GM21390 (cell line): ENCODE measurements around the gene CASP8.
"Not testable (repeated sequence)": the region's sequence is repeated elsewhere in the genome, so short reads cannot be mapped to it uniquely, and the experiment has no call there.

Experiments
- ATAC-seq: cut with Tn5 transposase; IDR thresholded peaks from one replicate; pipeline ENCODE4 v1.9.1; 2021; ENCODE audit not compliant: unreplicated experiment

The CASP8 gene

DNA sequence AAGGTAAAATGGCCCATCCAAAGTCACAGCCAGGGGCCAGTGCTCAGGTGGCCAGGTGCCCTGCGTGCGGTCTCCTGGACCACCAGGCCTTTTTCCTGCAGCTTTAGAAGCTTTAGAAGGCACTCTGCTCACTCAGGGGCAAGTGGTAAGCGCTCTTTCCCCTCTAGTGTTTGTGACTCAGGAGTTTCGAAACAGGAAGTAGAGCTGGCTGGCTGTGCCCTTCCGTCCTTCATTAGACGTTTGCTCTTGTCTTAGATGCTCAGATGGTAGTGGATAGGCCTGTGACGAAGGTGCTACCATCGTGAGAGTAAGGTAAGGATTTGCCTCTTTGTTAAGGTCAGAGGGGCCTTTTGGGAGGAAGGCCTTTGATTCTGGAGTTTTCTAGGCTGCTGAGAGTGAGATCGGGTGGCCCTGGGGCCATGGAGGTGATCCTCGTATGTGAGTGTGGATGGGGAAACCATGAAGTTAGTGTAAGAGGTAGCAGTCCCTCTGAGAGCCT lies at the start of gene CASP8:
Gene CASP8 (plus strand): TSS at position 235 of the 499 bp plus-strand sequence. CDS start 5,951 bp downstream, outside the sequence.
- ATAC-seq: peak; percentile 36

DNA sequence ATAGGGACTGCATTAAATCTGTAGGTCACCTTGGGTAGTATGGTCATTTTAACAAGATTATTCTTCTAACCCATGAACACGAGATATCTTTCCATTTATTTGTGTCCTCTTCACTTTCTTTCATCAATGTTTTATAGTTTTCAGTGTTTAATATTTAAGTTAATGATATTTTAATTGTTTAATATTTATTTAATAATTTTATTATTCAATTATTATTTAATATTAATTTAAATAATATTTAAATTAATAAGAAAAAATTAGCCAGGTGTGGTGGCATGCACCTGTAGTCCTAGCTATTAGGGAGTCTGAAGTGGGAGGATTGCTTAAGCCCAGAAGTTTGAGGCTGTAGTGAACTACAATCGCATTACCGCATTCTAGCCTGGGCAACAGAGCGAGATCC lies 44.4 kb upstream of the CASP8 start:
- ATAC-seq: no peak

DNA sequence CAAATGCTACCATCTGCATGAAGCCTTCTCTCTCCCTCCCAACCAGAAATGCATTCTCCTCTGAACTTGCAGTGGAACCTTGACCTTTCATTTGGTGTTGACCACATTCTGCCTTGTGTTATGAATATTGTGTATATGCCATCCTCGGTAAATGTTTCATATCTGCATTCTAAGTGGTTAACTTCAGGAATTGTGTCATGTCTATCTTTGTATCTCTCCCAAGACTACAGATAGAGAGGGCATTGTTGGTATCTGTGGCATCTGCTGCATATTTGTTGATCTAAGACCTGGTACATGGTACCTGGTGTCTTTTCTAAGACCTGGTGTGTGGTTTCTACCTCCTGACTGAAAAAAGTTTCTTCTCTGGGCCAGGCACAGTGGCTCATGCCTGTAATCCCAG lies 43.4 kb upstream of the CASP8 start:
- ATAC-seq: no peak

DNA sequence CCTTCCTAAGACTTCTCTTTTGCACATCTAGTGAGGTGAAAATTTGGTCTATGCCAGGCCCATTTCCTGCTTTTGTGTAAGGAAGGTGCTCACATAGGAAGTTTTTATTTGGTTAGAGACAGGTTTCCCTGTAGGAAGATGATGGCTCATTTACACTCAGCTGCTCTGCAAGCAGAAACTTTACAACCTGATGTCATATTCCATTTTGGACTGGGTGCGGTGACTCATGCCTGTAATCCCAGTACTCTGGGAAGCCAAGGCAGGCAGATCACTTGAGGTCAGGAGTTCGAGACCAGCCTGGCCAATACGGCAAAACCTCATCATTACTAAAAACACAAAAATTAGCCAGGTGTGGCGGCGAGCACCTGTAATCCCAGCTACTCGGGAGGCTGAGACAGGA lies 41.6 kb upstream of the CASP8 start:
- ATAC-seq: no peak

DNA sequence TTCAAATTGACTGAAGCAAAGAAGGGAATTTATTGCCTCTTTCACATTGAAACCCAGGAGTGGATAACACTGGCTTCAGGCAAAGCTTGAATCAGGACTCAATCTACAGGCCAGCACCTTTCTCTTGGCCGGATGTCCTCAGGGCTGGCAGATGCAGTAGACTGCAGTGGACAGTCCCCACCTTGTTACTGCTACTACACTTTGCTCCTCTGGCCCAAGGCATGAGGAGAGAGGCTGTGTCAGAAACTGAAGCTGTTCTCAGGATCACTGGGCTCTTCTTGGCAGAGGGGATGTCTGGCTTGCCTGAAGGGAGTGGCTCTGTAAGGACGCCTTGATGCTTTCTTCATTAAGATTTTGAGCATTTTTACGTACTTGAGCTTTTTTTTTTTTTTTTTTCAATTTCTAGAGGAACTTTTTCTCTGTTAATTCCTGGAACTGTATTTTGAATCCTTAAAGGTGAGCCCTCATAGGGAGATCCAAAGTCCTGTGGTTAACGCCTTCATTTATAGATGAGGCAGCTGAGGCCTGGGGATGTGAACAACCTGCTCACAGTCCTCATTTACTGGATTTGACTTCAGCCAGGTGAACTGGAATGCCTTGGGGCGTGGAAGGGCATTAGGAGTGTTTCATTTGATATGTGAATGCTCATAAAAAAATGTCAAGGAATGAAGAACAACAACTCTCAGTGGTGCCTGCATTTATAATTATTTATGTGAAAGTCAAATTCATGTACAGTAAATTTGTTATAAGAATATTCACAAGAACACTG lies 40.8 kb upstream of the CASP8 start:
- no peak for ATAC-seq

DNA sequence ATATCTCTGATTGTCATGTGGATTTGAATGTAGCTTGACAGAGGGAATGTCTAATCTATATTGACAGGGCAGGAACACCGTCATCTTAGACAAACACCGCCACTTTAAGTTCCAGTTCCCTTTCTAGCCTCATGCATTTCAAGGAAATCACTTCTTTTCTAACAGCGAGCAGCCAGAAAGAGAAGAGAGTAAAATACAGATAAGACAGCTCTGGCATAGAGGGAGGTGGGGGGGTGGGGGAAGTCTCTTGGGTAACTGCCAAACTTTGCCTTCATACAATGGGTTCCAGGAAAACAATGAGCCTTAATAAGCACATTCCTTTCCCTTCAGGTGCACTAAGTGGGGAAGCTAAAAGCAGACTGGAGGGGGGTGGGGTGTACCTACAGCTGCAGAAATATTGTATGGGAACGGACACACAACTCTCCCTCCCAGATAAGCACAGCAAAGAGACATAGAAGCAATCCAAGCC lies 40.2 kb upstream of the CASP8 start:
- no peak for ATAC-seq

DNA sequence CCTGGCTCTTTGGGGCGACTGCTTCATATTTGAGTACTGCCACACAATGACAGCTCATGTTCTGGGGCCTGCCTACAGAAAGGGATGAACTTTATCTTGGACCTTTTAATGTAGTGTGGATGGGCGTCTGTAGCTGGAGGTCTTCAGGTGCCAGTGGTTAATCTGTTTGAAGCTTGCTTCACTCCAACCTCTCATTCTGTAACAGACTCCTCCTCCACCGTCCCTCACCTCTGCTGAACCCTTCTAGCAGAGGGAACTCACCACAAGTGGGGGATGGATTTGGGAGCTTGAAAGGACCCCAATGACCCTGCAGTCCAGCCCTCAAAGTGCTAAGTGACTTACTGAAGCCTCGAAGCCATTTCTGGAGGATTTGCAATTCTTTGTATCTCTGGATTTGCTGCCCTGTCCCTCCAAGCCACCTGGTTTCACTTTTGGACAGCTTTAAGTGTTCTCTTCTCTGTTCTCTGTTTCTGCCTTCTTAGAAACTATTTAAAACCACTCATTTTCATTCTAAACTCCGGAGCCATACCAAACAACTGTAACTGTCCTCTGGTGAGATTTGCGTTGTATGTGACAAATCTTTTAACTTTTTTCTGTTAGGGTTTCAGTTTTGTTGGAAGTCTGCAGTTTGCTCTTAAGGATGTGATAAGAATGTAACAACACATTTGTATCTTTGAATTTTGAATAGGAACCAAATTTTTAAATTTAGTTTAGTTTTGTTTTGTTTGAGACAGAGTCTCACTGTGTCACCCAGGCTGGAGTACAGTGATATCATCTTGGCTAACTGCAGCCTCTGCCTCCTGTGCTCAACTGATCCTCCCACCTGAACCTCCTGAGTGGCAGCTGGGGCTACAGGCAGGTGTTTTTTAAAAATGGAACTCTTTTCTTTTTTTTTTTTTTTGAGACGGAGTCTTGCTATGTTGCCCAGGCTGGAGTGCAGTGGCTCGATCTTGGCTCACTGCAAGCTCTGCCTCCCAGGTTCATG lies 37.0 kb upstream of the CASP8 start:
- peak; percentile 95 for ATAC-seq

DNA sequence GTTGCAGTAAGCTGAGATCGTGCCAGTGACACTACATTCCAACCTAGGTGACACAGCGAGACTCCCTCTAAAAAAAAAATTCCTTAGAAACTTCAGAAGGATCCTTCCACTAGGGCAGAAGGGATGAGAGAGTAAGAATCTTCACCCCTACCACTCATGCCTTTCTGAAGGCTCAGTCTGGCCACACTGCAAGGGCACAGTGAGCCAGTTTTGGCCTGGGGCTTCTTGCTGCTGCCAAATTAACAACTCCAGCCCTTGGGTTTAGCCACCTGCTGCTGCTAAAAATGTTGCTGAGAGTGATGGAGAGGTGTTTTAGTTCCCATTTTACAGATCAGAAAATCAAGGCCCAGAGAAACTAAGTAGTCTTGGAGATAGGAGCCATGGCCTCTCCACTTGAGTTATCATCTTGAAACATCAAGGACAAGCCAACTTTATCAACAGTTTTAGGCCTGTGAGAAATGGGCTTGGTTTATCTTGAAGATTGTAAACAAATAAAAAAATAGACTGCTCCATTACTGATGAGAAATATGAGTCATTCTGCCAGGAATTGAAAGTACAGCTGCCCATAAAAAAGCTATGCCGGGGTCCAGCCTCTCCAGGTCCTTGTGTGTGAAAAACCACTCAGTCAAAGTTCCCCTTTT lies 31.9 kb upstream of the CASP8 start:
- ATAC-seq: no peak

DNA sequence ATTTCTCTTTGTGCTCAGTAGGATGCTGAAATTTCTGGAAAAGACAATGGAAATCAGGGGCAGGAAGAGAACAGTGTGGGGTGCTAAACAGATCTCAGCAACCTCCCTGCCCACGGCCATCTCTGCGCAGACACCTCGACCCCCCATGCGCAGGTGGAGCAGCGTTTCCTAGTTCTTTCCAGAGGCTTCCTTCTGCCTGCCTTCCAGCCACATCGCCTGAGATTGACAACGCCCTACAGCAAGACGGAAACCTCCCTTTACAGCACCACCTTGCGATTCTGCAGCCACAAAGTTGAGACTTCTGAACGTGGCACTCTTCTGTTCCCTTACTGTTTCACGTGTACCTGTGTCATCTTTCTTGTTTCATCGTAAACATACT lies 31.4 kb upstream of the CASP8 start:
- ATAC-seq: no peak

DNA sequence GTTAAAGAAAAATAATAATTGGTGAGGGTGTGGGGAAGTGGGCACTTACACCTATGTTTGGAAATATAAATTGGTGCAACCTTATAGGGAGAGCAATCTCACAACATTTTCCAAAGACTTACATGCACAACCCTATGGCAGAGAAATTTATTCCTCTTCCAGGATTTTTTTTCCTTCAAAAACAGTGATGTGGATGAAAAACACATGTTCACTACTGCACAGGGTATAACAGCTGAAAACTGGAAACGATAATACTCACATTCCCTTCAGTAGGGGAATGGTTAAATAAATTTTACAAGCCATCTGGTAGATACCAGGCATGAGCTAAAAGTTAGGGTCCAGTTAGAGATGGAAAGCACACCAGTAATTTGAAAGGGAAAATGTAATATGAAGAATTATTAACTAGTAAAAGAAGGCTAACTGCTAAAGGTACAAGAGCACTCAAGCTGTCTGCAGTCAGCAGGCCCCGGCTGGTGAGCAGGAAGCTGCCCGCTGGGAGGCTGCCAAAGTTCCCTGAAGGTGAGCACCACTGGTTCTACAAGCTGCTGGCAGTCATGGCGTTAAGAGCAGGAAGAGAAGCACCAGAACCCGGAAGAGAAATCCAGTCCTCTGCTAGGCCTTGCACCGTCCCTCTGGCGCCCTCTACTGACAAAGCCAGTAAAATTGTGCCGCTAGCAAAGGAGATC lies 28.4 kb upstream of the CASP8 start:
- peak; percentile 42 for ATAC-seq

DNA sequence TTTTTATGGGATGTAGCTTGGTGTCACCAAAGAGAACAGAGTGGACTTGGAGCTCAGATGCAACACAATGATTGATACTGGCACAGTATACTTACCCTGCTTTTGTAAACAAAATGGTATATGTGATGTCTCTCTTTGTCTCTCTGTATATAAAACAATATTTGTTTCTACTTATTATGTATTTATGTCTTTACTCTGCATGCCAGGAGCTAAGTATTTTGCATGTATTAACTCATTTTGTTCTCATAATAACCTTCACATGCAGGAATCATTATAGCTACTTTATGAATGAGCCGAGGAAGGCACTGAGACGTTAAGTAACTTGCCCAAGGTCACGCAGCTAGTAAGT lies 27.9 kb upstream of the CASP8 start:
- ATAC-seq: no peak

DNA sequence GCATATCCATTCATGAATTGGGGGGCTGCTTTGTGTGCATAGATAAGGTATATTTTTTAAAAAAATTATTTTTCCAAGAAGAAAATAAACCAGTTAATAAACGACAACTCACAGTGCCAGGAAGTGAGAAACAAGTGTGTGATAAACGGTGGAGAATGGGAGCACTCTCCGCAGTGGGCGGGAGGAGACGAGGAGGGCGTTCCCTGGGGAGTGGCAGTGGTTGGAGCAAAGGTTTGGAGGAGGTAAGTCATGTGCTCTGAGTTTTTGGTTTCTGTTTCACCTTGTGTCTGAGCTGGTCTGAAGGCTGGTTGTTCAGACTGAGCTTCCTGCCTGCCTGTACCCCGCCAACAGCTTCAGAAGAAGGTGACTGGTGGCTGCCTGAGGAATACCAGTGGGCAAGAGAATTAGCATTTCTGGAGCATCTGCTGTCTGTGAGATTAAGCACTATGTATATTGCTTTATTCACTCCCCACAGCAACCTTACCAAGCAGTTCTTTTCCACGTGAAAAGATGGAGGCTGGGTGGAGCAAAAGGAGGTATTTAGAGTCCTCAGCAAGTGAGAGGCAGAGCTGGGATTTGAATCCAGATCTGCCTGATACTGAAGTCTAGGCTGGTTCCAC lies 27.0 kb upstream of the CASP8 start:
- ATAC-seq: peak; percentile 86

DNA sequence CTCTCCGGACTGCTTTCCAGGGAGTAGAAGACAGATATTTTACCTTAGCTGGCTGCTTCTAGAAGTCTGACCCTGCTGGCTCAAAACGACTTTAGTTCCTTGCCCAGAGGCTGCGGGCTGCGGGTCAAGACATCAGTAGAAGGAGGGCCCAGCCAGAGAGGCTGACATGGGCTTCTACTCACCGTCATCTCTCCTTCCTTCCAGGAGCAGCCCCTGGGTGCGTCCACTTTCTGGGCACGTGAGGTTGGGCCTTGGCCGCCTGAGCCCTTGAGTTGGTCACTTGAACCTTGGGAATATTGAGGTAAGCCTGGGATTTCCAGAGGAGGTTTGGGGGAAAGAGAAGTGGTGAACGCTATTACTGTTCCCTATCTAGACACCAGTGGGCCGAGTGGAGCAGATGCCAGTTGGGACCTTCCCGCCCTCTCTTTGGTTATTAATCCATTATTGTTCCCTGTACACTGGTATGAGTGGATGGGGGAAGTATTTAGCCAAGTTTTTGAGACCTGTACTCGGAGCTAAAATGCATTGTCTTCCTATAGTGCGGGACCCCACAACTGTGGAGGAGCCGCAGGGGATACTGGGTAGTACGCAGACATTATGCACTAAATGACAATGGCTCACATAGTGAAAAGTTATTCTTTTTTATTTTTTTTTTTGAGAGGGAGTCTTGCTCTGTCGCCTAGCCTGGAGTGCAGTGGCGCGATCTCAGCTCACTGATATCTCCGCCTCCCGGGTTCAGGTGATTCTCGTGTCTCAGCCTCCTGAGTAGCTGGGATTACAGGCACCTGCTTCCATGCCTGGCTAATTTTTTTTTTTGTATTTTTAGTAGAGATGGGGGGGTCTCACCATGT lies 26.3 kb upstream of the CASP8 start:
- peak; percentile 21 for ATAC-seq

DNA sequence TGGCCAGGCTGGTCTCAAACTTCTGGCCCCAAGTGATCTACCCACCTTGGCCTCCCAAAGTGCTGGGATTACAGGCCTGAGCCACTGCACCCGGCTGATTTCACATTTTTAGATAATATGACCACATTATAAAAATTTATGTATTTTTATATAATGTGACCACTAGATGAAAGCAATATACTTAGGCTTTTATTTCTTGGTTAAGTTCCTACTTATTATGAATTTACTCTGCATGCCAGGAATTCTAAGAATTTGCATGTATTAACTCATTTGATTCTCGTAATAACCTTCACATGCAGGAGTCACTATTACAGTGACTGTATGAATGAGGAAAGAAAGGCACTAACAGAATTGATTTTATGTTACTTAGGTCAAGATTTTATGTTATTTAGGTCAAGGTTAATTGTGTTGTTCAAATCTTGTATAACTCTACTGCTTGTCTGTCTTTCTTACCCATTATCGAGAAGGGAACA lies 25.6 kb upstream of the CASP8 start:
- no peak for ATAC-seq

DNA sequence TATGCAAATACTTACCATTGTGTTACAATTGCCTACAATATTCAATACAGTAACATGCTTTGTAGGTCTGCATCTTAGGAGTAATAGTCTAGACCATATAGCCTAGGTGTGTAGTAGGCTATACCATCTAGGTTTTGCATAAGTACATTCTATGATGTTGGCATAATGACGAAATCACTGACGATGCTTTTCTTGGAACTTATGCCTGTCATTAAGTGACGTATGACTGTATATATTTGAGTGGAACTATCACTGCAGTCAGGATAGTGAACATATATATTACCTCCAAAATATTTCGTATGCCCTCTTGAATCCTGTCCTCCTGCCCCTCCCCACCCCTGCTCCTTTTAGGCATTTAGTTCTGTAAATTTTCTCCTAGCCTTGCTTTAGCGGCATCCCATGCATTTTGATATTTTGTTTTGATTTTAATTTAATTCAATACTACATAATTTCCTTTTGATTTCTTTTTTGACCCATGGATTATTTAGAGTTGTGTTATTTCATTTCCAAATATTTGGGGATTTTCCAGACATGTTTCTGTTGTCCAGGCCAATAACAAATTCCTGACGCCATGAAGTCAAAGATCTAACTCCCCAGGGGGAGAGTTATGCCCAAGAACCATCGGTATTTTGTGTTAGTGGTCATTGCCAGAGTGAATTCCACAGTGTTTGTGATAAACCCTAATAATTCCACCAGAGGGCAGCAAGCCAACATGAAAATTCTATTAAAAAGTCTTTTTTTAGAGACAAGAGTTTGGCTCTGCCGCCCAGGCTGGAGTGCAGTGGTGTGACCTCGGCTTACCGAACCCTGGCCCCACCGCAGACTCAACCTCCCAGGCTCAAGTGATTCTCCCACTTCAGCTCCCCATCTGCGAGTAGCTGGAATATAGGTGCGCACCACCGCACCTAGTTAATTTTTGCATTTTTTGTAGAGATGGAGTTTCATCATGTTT lies 24.2 kb upstream of the CASP8 start:
- no peak for ATAC-seq

DNA sequence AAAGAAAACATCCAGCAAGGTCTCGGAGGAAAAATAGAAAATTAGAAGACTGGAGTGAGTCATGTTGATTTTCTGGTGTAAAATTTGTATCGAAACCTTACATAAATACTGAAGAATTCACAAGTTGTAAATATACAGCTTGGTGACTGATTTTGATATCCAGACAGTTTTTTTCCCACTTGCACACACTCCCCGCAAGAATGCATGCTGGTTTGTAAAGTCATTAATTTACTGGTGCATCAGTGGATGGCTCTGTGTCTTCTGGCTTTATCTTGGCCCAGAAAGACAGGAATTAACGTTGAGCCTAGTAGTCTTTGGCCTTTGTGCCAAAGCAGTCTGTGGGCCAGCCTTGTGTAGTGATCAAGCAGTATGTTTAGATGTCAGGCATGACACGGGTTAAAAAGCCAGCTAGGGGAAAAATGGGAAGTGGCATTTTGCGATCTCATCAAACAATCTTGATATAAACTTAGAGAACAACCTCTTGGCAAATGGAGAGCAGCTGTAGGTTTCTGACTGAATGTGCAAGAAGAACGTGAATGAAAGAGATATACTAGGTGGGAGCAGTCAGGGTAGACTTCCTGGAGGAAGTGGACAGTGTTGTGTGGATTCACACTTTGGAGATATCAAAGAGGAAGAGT lies 22.7 kb upstream of the CASP8 start:
- no peak for ATAC-seq

DNA sequence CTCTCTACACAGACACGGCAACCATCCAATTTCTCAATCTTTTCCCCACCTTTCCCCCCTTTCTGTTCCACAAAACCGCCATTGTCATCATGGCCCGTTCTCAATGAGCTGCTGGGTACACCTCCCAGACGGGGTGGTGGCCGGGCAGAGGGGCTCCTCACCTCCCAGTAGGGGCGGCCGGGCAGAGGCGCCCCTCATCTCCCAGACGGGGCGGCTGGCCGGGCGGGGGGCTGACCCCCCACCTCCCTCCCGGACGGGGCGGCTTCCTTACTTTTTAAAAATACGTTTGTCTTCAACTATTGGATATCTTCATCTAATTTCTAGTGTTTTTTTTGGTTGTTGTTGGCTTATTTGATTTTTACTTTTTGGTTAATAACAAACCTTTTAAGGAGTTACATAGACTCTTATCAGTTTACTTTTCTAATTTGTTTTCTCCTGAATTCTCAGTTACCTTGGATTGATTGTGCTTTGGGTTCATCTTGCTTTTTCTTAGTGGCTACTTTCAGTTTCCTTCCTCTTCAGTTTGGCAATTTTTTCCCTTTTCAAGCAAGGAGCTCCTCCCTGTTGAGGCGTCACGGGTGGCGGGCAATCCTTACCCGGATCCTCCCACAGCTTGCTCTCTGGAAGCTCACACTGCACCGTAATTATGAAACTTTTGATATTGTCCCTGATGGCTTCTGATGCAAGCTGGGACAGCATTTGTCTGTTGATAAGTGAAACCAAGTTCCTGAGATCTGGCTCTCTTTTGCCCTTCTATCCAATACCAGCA lies 21.0 kb upstream of the CASP8 start:
- ATAC-seq: not testable (repeated sequence)
